Mucosa of descending colon (tissue), 3 donors: Measurements from ENCODE around the gene MYL3. TPM values are rescaled to one million over a fixed set of nuclear protein-coding genes. Genes with fewer than 3 reads are reported as not detected.

Source experiments
- ATAC-seq: fragments of 200-7000 bp; cut with Tn5 transposase; one replicate; pipeline ENCODE4 v1.9.1; 2020; ENCODE audit warnings: mild to moderate bottlenecking, moderate library complexity
- DNase-seq, 3 donors: peaks; one replicate each; pipeline ENCODE4 v3.0.0-alpha.2; 2020
- H3K36me3 ChIP-seq: fragments of 200-600 bp; one replicate; pipeline ENCODE4 v1.8.0; 2021; ENCODE audit warnings: low read depth, mild to moderate bottlenecking
- H3K4me1 ChIP-seq: fragments of 200-600 bp; one replicate; pipeline ENCODE4 v1.8.0; 2021; ENCODE audit warnings: low read depth, mild to moderate bottlenecking
- H3K4me3 ChIP-seq: fragments of 200-600 bp; one replicate; pipeline ENCODE4 v1.8.0; 2021; ENCODE audit warnings: mild to moderate bottlenecking
- H3K9me3 ChIP-seq: fragments of 200-600 bp; one replicate; pipeline ENCODE4 v1.8.0; 2021; ENCODE audit warnings: mild to moderate bottlenecking
- CTCF ChIP-seq: fragments of 200-600 bp; IDR thresholded peaks from one replicate; pipeline ENCODE4 v1.8.0; 2022; ENCODE audit warnings: antibody characterized with exemption, mild to moderate bottlenecking
- intact Hi-C, 2 donors: fragments of 100-400 bp; cut with DNase I in 1 of 2; cut with micrococcal nuclease in 1 of 2; formaldehyde crosslinking; loops; one replicate each; pipeline versions ENCODE4 v1.11.0 to v1.11.1; 2022; cut with DNase I, micrococcal nuclease
- total RNA-seq, 3 donors: library from RNA; stranded (reverse); fragmentation: NEBNext Ultra II Directional in 2 of 3; extraction: Animal tissue kit (Norgen Biotek cat#: 25700) in 2 of 3; gene quantifications; one replicate each; pipeline versions ENCODE4 v1.2.1 to v1.2.4, GENCODE V29; 2021 to 2023
- donor health status: DM: no; HTN: no; CAD: no; lungs with moderate emphysema.
- donor health status: DM: no; HTN: no; CAD: no.
- donor health status: DM: no; HTN: yes; CAD: no.

Gene MYL3
- total RNA-seq, 3 donors from 2014 or later = 0.32 to 3.1 (median 1.2) TPM

- DNase-seq (peak in 1 of 3 donors; percentile 23), ATAC-seq (no peak)
- intact Hi-C loops = loop anchor here in 1 of 2 donors (10.0 kb wide), 1 partner anchor 142 kb away; the partner anchor contains the start of gene TMIE
- TF ChIP-seq CTCF = no peak
- Histone ChIP-seq H3K4me1 (peaks cover 5% of the 10 kb centered on the region), H3K4me3 (no peak overlapping the region), H3K9me3 (no peaks in the 10 kb centered on the region), H3K36me3 (no peaks in the 10 kb centered on the region)
These were observed 16.4 kb downstream of the MYL3 start for GRCh38 chr3:46846624-46847542.

GRCh38 chr3:46845860-46846623, 17.2 kb downstream of the MYL3 start:
- intact Hi-C loops = loop anchor here in 1 of 2 donors (10.0 kb wide), 1 partner anchor 141 kb away; the partner anchor contains the start of gene TMIE
- H3K9me3 ChIP-seq = peaks cover 5% of the 10 kb centered on the region
- peak; percentile 73 to 86 (median 82) for DNase-seq
- H3K36me3 ChIP-seq = no peaks in the 10 kb centered on the region
- ATAC-seq = peak; percentile 83
- peak overlapping the region; percentile 28 for H3K4me3 ChIP-seq
- TF ChIP-seq CTCF = no peak
- peaks cover 5% of the 10 kb centered on the region for H3K4me1 ChIP-seq

GRCh38 chr3:46845397-46845859, 17.8 kb downstream of the MYL3 start:
- peak; percentile 72 for ATAC-seq
- intact Hi-C loops = loop anchor here in 1 of 2 donors (10.0 kb wide), 1 partner anchor 141 kb away; the partner anchor contains the start of gene TMIE
- Histone ChIP-seq H3K4me1 (peaks cover 5% of the 10 kb centered on the region), H3K36me3 (no peaks in the 10 kb centered on the region), H3K9me3 (peaks cover 11% of the 10 kb centered on the region), H3K4me3 (no peak overlapping the region)
- DNase-seq = no peak
- TF ChIP-seq CTCF = no peak

DNA sequence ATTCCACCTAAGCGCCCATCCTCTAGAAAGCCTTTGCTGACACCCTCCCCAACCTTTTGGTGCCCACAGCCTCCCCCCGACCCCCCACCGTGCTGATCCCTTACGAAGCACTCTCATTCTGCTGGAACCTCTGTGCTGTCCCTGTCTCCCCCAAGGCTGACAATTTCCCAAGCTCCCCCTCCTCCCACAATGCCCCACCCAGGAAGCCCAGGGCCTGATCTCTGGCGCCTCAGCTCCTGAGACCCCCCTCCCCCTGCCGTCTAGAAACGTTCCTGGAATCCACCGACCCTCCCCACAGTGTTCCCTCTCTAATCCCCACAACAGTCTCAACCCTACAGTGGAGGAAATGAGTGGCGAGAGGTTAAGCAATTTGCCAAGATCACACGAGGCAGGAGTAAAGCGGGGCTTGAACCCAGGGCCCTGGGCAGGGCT, 18.3 kb downstream of the MYL3 start:
- intact Hi-C loops = loop anchor here in 1 of 2 donors (10.0 kb wide), 1 partner anchor 140 kb away; the partner anchor contains the start of gene TMIE
- no peak for DNase-seq

More for the DNA sequence above, 18.3 kb downstream of the MYL3 start:
- Histone ChIP-seq H3K4me1 (peaks cover 5% of the 10 kb centered on the region), H3K4me3 (no peak overlapping the region), H3K9me3 (peaks cover 14% of the 10 kb centered on the region), H3K36me3 (no peaks in the 10 kb centered on the region)
- no peak for TF ChIP-seq CTCF
- ATAC-seq = no peak
